Esophagus squamous epithelium (tissue), 4 donors: ENCODE measurements around the gene LARGE1.

ENCODE experiments used
- CTCF ChIP-seq, 6 experiments: fragments of 450-650 bp in 4 of 6; fragments of 200-600 bp in 2 of 6; sonication (generic) in 2 of 6; IDR thresholded peaks; one replicate each; pipeline ENCODE4 v1.5.1; 2016 to 2019; ENCODE audit warnings: antibody characterized with exemption in 6 of 6, mild to moderate bottlenecking in 4 of 6, moderate library complexity in 4 of 6
- POLR2A ChIP-seq, 4 donors: fragments of 450-650 bp; IDR thresholded peaks; one replicate each; pipeline ENCODE4 v1.6.1; 2017; ENCODE audit warnings: antibody characterized with exemption in 4 of 4, mild to moderate bottlenecking in 4 of 4, moderate library complexity in 3 of 4

GRCh38 chr22:33443683-33444082 lies 476.6 kb downstream of the LARGE1 start:
- TF ChIP-seq POLR2A (IDR thresholded peaks at IDR 0.05) (no peak), CTCF (IDR thresholded peaks at IDR 0.05) (no peak)
